ENCODE data around the gene CYP2D6.

CYP2D6 gene

DNA sequence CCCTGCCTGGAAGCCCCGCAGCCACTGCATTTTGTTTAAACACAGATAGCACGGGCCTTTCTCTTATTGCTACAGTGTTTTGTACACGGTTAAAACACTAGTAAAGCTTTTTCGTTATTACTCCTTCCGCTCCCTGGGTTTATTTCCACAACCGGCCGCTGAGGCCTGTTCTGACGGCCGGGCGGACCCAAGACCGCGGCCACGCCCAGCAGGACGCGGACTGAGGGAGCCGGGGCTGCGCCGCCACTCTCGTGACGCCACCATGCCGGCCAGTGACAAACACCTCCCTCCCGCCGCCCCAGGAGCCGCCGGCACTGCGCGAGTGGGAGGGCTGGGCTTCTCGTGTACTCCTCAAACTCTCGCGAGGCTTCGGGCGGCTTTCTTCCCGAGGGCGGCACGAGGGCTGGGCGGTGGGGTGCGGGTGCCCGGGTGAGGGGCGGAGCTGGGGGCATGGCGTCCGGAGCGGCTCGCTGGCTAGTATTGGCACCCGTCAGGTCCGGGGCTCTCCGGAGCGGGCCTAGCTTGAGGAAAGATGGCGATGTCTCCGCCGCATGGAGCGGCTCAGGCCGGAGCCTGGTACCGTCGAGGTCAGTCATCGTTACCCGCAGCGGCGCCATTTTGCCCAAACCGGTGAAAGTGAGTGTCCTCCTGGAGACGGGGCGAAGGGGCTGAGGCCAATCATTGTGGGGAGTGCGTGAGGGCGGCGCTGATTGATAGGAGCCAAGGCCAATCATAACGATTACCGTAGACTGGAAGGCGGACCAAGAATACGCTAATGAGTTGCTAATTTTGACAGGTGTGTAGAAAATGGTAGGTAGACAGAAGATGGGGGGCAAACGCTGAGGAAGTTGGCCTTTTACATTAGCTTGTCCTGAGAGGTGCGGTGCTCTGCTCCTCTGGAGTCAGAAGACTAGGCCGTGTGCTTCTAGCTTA is 51.0 kb downstream of the CYP2D6 start, which contains the start of gene SMDT1:
Gene SMDT1 (plus strand): TSS at position 382 of the 933 bp plus-strand sequence. CDS start 69 bp downstream, at position 451.
- POLR2A ChIA-PET, result interaction anchor here (0.9 to 1.5 kb wide), 3 partner anchors 10 to 11 kb away, joined by 3 to 10 read pairs (median 4); partner anchors contain the start of gene NDUFA6
- CTCF ChIA-PET, result interaction anchor here (1.0 to 4.6 kb wide), 6 partner anchors 10 to 395 kb away, joined by 3 to 44 read pairs (median 6); partner anchors contain the start of gene NDUFA6
- DNase-seq (ENCODE audit: low read depth, low spot score), result peak; percentile 83
- TF ChIP-seq, protein P1, sequence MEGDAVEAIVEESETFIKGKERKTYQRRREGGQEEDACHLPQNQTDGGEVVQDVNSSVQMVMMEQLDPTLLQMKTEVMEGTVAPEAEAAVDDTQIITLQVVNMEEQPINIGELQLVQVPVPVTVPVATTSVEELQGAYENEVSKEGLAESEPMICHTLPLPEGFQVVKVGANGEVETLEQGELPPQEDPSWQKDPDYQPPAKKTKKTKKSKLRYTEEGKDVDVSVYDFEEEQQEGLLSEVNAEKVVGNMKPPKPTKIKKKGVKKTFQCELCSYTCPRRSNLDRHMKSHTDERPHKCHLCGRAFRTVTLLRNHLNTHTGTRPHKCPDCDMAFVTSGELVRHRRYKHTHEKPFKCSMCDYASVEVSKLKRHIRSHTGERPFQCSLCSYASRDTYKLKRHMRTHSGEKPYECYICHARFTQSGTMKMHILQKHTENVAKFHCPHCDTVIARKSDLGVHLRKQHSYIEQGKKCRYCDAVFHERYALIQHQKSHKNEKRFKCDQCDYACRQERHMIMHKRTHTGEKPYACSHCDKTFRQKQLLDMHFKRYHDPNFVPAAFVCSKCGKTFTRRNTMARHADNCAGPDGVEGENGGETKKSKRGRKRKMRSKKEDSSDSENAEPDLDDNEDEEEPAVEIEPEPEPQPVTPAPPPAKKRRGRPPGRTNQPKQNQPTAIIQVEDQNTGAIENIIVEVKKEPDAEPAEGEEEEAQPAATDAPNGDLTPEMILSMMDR (IDR thresholded peaks at IDR 0.05; ENCODE audit: insufficient read depth, low read length, missing control alignments), result no peak
- H3K4me3 ChIP-seq (ENCODE audit: low read depth, low read length), result peak within 1 kb of the TSS; percentile 89

DNA sequence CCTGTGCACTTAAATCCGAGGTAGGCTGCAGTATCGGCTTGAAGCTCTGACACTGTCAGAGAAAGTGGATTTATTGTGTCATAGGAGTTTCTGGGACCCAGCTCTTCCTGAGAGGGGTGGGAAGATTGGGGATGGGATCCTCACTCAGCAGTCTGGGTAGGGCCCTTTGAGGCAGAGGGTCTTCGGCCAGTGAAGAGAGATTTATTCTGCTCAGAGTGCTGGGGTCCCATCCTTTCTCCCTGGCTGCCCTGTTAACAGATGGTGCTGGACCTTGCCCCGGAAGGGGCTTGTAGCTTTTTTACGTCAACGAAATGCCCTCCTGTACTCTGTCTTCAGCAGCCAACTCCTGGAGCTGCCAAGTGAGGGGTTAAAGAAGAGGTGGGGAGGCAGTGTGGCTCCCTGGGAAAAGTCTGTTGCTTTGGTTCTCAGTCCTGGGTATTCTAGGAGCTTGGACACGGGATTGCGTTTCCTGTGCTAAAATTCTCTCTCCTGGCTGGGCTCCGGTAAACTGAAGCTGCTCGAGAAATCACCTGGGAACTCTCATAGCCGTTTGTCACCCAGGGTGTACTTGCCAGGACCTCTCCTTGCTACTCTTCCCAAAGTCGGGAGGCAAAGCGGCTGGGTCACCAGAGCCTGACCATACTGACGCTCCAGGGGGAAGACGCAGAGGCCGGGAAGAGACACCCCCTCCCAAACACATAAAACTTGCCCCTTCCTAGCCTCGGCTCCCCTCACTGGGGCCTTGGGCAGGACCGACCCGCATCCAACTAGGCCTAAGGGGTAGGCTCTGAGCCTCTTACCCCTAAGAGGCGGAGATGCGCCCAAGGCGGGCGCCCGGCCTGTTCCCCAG is 51.9 kb downstream of the CYP2D6 start:
- DNase-seq (ENCODE audit: low read depth, low spot score), result no peak

GRCh38 chr22:42077486-42078125 is 53.0 kb downstream of the CYP2D6 start:
- no peak for DNase-seq (ENCODE audit: low read depth, low spot score)
- TF ChIP-seq, protein P1 (IDR thresholded peaks at IDR 0.05; ENCODE audit: insufficient read depth, low read length, missing control alignments), result no peak
- ChIA-PET POLR2A (no interaction called here), CTCF (interaction anchor here (1.2 to 4.6 kb wide), 3 partner anchors 8 to 361 kb away, joined by 3 to 44 read pairs (median 8); partner anchors contain the start of gene NDUFA6)
- H3K4me3 ChIP-seq (ENCODE audit: low read depth, low read length), result no peak overlapping the region

More for the DNA sequence above, 51.9 kb downstream of the CYP2D6 start:
- ChIA-PET POLR2A (interaction anchor here (0.9 to 1.0 kb wide), 2 partner anchors 9 to 12 kb away, joined by 3 to 4 read pairs; partner anchors contain the start of gene NDUFA6), CTCF (interaction anchor here (0.8 to 4.6 kb wide), 6 partner anchors 9 to 396 kb away, joined by 3 to 44 read pairs (median 6); partner anchors contain the start of gene NDUFA6)
- H3K4me3 ChIP-seq (ENCODE audit: low read depth, low read length), result peak overlapping the region; percentile 49
- TF ChIP-seq, protein P1 (IDR thresholded peaks at IDR 0.05; ENCODE audit: insufficient read depth, low read length, missing control alignments), result no peak

- ChIA-PET CTCF (interaction anchor here (1.1 to 2.0 kb wide), 3 partner anchors 15 to 362 kb away, joined by 3 to 14 read pairs (median 4); no protein-coding TSS in a partner anchor), POLR2A (no interaction called here)
Measured at GRCh38 chr22:42076764-42077485, 53.7 kb downstream of the CYP2D6 start.

More at GRCh38 chr22:42076764-42077485, 53.7 kb downstream of the CYP2D6 start:
- no peak overlapping the region for H3K4me3 ChIP-seq (ENCODE audit: low read depth, low read length)
- DNase-seq (ENCODE audit: low read depth, low spot score), result no peak
- TF ChIP-seq, protein P1 (IDR thresholded peaks at IDR 0.05; ENCODE audit: insufficient read depth, low read length, missing control alignments), result no peak
